HFF-Myc (cell line): ENCODE measurements around the gene ADRA2B.
"Not testable (repeated sequence)": the region's sequence is repeated elsewhere in the genome, so short reads cannot be mapped to it uniquely, and the experiment has no call there.

ENCODE experiments used
- DNase-seq: peaks from one replicate; pipeline ENCODE4 v3.0.0-alpha.2; 2011; ENCODE audit warnings: low read depth; ENCODE audit errors: extremely low read depth
- H3K4me3 ChIP-seq: replicated peaks from 2 replicates; pipeline ENCODE4 v1.5.1; 2011; ENCODE audit warnings: low read depth, mild to moderate bottlenecking, control low read depth, low read length
- TF ChIP-seq, protein P1 (sequence below): IDR thresholded peaks from 2 replicates; pipeline ENCODE4 v1.5.1; 2012; ENCODE audit warnings: mild to moderate bottlenecking, low read depth, low read length, control low read depth; ENCODE audit errors: missing control alignments

Gene ADRA2B

DNA sequence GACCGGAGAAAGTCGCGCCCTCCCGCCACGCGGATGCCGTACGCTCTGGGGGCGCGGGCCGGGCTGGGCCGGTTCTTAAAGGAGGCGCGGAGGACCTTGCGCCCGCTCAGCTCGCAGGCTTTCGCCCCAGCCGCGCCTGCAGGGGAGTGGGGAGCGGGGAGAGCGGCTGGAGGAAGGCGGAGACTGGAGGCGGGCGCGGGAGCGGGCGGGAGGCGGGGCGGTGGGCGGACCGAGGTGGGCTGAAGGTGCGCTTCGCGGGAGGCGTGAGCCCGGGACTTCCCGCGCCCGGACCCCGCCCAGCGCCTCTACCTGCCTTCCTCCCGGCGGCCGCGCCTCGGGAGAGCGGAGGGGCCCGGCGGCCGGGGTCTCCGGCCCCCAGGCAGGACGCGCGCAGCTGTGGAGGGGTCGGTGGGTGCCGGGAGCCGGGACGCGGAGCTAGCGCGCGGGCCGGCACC, at the start of gene ADRA2B:
ADRA2B (minus strand) TSS at position 148 of the 455 bp plus-strand sequence. CDS start 422 bp downstream, outside the sequence.
- TF ChIP-seq, protein P1, sequence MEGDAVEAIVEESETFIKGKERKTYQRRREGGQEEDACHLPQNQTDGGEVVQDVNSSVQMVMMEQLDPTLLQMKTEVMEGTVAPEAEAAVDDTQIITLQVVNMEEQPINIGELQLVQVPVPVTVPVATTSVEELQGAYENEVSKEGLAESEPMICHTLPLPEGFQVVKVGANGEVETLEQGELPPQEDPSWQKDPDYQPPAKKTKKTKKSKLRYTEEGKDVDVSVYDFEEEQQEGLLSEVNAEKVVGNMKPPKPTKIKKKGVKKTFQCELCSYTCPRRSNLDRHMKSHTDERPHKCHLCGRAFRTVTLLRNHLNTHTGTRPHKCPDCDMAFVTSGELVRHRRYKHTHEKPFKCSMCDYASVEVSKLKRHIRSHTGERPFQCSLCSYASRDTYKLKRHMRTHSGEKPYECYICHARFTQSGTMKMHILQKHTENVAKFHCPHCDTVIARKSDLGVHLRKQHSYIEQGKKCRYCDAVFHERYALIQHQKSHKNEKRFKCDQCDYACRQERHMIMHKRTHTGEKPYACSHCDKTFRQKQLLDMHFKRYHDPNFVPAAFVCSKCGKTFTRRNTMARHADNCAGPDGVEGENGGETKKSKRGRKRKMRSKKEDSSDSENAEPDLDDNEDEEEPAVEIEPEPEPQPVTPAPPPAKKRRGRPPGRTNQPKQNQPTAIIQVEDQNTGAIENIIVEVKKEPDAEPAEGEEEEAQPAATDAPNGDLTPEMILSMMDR = no peak
- peak within 1 kb of the TSS; percentile 7; the same call in 1 of the 2 replicates for H3K4me3 ChIP-seq
- DNase-seq = no peak

- no peak for DNase-seq
- no peak overlapping the region for H3K4me3 ChIP-seq
These were observed 48.3 kb upstream of the ADRA2B start for GRCh38 chr2:96164459-96165184.

DNA sequence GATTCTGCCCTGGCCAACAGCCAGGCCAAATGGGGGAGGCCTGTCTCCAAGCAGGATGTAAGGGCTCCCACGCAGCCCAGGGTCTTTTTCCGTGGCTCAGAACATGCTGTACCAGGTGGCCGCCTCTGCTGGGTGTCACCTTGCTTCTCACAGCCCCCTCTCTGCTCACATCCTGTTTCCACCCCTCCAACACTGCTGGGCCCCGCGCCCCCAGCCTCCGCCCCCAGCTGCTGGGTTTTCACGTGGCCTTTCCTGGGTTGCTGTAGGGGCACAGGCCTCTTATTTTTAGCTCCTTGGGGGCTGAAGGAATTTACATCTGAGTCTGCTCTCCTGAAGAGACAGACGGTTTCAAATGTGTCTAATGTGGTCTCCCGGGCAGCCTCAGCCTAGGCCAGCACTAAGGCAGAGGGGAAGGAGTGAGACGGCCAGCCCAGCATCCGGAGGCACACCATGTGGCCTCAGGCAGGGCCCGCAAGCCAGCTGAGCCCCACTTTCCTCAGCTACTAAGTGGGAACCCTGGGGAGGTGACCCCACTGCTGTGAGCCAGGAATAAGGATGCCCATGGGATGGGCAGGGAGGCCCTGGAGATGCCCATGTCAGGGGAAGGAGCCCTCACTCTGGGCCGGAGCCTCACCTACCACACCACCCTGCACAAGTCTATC, 47.5 kb upstream of the ADRA2B start:
- TF ChIP-seq, protein P1 = no peak
- no peak overlapping the region for H3K4me3 ChIP-seq
- no peak for DNase-seq

More at GRCh38 chr2:96164459-96165184, 48.3 kb upstream of the ADRA2B start:
- TF ChIP-seq, protein P1 = no peak

GRCh38 chr2:96163415-96163767, 47.0 kb upstream of the ADRA2B start:
- TF ChIP-seq, protein P1 = no peak
- no peak for DNase-seq
- H3K4me3 ChIP-seq = no peak overlapping the region

DNA sequence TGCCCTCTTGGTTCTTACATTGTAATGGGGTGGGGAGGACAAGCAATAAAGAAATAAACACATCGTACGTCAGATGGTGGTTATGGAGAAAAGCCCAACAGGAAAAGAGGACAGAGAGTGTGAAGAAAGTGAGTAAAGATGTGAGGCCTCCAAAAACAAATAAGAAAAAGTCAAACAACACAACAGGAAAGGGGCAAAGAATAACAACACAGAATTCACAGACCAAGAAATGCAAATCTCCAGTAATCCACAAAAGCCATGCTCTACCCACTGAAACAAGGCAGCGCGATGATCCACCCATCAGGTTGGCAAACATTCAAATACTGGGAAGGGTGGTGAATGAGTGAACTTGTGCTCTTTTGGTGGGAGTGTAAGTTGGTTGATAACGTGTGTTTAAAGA, 45.5 kb upstream of the ADRA2B start:
- DNase-seq = no peak
- H3K4me3 ChIP-seq = no peak overlapping the region
- TF ChIP-seq, protein P1 = no peak

DNA sequence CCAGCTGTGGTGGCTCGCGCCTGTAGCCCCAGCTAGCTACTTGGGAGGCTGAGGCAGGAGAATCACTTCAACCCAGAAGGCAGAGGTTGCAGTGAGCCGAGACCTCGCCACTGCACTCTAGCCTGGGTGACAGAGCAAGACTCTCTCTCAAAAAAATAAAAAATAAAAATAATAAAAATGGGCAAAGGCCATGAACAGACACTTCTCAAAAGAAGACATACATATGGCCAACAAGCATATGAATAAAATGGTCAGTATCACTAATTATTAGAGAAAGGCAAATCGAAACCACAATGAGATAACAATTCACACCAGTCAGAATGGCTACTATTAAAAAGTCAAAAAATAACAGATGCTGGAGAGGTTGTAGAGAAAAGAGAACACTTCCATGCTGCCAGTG, 44.0 kb upstream of the ADRA2B start:
- DNase-seq, H3K4me3 ChIP-seq: not testable (repeated sequence)

DNA sequence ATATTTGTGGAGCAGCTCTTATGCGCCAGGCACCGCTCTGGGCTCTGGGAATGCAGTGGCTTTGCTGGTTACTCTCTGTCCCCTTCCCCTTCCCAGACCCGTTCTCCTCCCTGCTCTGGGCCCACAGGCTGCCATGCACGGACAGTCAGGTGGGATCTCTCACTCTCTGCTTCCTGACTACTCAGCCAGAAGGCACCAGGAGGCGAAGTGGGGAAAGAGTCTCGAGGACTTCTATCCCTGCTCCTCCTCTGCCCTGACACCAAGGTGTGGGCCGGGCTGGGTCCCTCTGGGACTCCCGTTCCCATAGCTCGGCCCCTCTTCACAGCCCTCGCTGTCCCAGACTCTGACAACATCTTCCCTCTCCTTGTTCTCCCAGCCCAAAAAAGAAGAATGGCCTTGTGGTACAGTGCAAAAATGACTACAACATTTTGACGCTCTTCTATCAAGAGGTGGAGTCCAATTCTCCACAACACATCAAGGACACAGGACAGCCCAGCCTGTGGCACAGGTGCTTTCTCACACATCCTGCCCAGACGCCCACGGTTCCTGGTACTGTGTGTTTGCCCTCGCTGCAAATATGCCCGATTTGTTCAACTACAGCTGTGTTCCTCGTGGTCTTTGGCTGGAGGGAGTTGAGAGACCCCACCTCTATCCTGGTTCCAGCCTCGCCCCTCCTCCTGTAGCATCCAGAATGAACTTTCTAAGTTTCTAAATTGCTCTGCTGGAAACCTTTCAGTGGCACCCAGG, 42.9 kb upstream of the ADRA2B start:
- TF ChIP-seq, protein P1 = no peak
- DNase-seq = no peak
- no peak overlapping the region for H3K4me3 ChIP-seq
